ENCODE data around the gene UBQLN4.

DNA sequence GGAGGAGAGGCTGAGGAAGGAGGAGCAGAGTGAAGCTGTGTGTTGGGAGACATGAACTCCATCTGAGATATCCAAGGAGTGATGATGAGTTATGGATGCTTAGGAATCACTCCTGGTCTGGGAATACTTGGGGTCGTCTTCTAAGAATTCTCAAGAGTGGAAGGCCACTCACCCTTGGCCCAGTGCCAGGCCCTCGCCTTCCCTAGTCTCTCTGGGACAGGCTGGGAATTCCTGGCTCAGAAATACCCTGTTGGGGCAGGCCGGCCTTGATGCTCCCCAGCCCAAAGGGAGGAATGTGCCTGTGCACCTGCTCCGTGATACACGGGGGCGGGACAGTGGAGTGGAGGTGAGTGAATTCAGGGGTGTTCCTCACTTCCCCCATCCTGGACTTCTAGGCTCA lies 48.3 kb upstream of the UBQLN4 start:
- no peak for TF ChIP-seq MAX (IDR thresholded peaks at IDR 0.05; ENCODE audit: low read depth, low read length)
- TF ChIP-seq POLR2A (IDR thresholded peaks at IDR 0.05; ENCODE audit: extremely low read depth, insufficient read length) = no peak
- TF ChIP-seq CTCF (IDR thresholded peaks at IDR 0.05; ENCODE audit: low read depth, low read length) = no peak
- no peak for TF ChIP-seq MYC (IDR thresholded peaks at IDR 0.05; ENCODE audit: low read depth, low read length)

All from NB4 (cell line).